NT2/D1 (cell line): ENCODE results near the gene GOPC.

Experiments
- DNase-seq: peaks from one replicate; pipeline ENCODE4 v3.0.0-alpha.2; 2011; ENCODE audit warnings: low read depth, low spot score
- H3K27me3 ChIP-seq: 2 replicates; pipeline ENCODE4 v1.6.0; 2011; ENCODE audit warnings: mild to moderate bottlenecking; ENCODE audit not compliant: insufficient read length, insufficient read depth
- H3K36me3 ChIP-seq: 2 replicates; pipeline ENCODE4 v1.6.1; 2011; ENCODE audit warnings: mild to moderate bottlenecking, low read length, mixed read lengths; ENCODE audit not compliant: insufficient read depth, insufficient read length
- H3K4me1 ChIP-seq: 2 replicates; pipeline ENCODE4 v1.5.1; 2011; ENCODE audit not compliant: insufficient read depth, insufficient read length
- H3K4me3 ChIP-seq: 2 replicates; pipeline ENCODE4 v1.5.1; 2011; ENCODE audit warnings: low read depth; ENCODE audit not compliant: insufficient read length
- H3K9ac ChIP-seq: 2 replicates; pipeline ENCODE4 v1.6.0; 2011; ENCODE audit warnings: low read depth; ENCODE audit not compliant: insufficient read length
- H3K9me3 ChIP-seq: 2 replicates; pipeline ENCODE4 v1.5.1; 2011; ENCODE audit warnings: mild to moderate bottlenecking, low read length; ENCODE audit not compliant: insufficient read depth
- SUZ12 ChIP-seq: IDR thresholded peaks from 2 replicates; pipeline ENCODE4 v1.6.1; 2011; ENCODE audit not compliant: insufficient read length, insufficient read depth; ENCODE audit errors: extremely low read depth
- YY1 ChIP-seq: IDR thresholded peaks from 2 replicates; pipeline ENCODE4 v1.6.1; 2011; ENCODE audit not compliant: insufficient read length, insufficient read depth
- ZNF274 ChIP-seq: IDR thresholded peaks from 2 replicates; pipeline ENCODE4 v1.6.1; 2011; ENCODE audit warnings: mild to moderate bottlenecking, low read depth, low read length

The GOPC gene

GRCh38 chr6:117605169-117605826 lies 3.0 kb upstream of the GOPC start:
- DNase-seq: no peak
- Histone ChIP-seq H3K27me3 (no peaks in the 10 kb centered on the region), H3K4me1 (no peaks in the 10 kb centered on the region), H3K9ac (no peak overlapping the region), H3K9me3 (no peaks in the 10 kb centered on the region), H3K36me3 (no peaks in the 10 kb centered on the region), H3K4me3 (no peak overlapping the region)
- TF ChIP-seq YY1 (no peak), SUZ12 (no peak), ZNF274 (no peak)

- TF ChIP-seq SUZ12: no peak
- TF ChIP-seq YY1: no peak
- no peak for TF ChIP-seq ZNF274
- Histone ChIP-seq H3K36me3 (peaks cover 8% of the 10 kb centered on the region), H3K4me1 (no peaks in the 10 kb centered on the region), H3K27me3 (no peaks in the 10 kb centered on the region), H3K4me3 (no peak overlapping the region), H3K9me3 (no peaks in the 10 kb centered on the region), H3K9ac (no peak overlapping the region)
- no peak for DNase-seq
Measured at GRCh38 chr6:117603821-117604220, 1.5 kb upstream of the GOPC start.

GRCh38 chr6:117602899-117603588 lies 733 bp upstream of the GOPC start:
- peak overlapping the region; percentile 96 for H3K9ac ChIP-seq
- TF ChIP-seq ZNF274 (no peak), YY1 (no peak), SUZ12 (no peak)
- no peaks in the 10 kb centered on the region for H3K27me3 ChIP-seq
- DNase-seq: no peak
- peaks cover 16% of the 10 kb centered on the region for H3K36me3 ChIP-seq
- H3K9me3 ChIP-seq: no peaks in the 10 kb centered on the region
- peak overlapping the region; percentile 95 for H3K4me3 ChIP-seq
- no peaks in the 10 kb centered on the region for H3K4me1 ChIP-seq

- no peaks in the 10 kb centered on the region; the same call in none of the 2 replicates for H3K9me3 ChIP-seq
- no peaks in the 10 kb centered on the region for H3K27me3 ChIP-seq
- TF ChIP-seq SUZ12 (no peak), YY1 (no peak), ZNF274 (no peak)
- no peak for DNase-seq
- H3K36me3 ChIP-seq: peaks cover 25% of the 10 kb centered on the region
- peak overlapping the region; percentile 95 for H3K4me3 ChIP-seq
- H3K9ac ChIP-seq: peak overlapping the region; percentile 96
- no peaks in the 10 kb centered on the region for H3K4me1 ChIP-seq
Measured at GRCh38 chr6:117601811-117602150, 530 bp downstream of the GOPC start.

GRCh38 chr6:117600008-117600743 lies 2.1 kb downstream of the GOPC start:
- no peaks in the 10 kb centered on the region for H3K4me1 ChIP-seq
- no peak for TF ChIP-seq YY1
- TF ChIP-seq ZNF274: no peak
- TF ChIP-seq SUZ12: no peak
- peaks cover 26% of the 10 kb centered on the region for H3K36me3 ChIP-seq
- H3K9me3 ChIP-seq: no peaks in the 10 kb centered on the region; the same call in none of the 2 replicates
- no peak overlapping the region for H3K9ac ChIP-seq
- no peak for DNase-seq
- no peak overlapping the region for H3K4me3 ChIP-seq
- H3K27me3 ChIP-seq: no peaks in the 10 kb centered on the region

GRCh38 chr6:117597755-117598154 lies 4.6 kb downstream of the GOPC start:
- Histone ChIP-seq H3K9me3 (no peaks in the 10 kb centered on the region; the same call in none of the 2 replicates), H3K9ac (no peak overlapping the region), H3K4me1 (no peaks in the 10 kb centered on the region), H3K4me3 (no peak overlapping the region), H3K27me3 (no peaks in the 10 kb centered on the region), H3K36me3 (peaks cover 30% of the 10 kb centered on the region)
- no peak for DNase-seq
- TF ChIP-seq ZNF274 (no peak), SUZ12 (no peak)
